C1 segment of cervical spinal cord (tissue), 14 donors: ENCODE results near the gene OTP.
A peak's percentile ranks its signal among the peaks of the same experiment; 100 is the strongest.

ENCODE experiments used
- DNase-seq, 14 donors: peaks; one replicate each; lab custom pipeline; 2025; lab: John Stamatoyannopoulos, UW

OTP gene

DNA sequence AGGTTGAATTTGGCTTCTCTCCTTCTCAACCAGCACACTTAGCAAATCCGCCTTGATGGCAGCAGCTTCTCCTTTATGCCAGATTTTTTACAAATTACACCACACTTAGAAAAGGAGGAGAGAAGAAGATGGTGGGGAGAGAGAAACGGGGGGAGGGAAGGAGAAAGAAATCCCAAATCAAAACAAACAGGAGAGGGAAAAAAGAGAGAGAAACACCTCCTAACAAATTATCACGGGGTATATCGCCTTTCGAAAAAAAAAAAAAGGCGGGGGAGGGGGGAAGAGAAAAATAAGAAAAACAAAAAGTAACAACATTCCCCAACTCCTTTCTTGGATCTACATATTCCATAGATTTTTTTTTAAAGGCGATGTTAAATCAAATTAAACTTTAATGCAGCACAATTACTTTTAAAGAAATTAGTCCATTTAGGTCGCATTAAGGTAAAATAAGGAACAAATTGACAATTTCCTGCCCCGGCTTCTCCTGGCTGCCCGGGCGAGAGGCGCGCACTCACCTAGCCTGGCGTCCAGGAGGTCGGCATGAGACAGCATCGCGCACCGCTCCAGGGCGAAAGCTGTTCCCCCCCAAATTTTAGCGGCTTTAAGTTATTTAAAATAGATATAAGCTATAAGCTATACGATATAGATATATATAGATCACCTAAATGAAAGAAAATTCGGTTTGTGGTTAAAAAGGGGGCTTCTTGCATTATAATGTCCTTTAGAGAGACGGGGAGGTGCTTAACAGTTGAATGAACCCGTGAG is at the start of gene OTP:
OTP (minus strand) TSS at position 716 of the 765 bp plus-strand sequence; CDS start at position 552, 164 bp downstream.
- DNase-seq, result no peak

DNA sequence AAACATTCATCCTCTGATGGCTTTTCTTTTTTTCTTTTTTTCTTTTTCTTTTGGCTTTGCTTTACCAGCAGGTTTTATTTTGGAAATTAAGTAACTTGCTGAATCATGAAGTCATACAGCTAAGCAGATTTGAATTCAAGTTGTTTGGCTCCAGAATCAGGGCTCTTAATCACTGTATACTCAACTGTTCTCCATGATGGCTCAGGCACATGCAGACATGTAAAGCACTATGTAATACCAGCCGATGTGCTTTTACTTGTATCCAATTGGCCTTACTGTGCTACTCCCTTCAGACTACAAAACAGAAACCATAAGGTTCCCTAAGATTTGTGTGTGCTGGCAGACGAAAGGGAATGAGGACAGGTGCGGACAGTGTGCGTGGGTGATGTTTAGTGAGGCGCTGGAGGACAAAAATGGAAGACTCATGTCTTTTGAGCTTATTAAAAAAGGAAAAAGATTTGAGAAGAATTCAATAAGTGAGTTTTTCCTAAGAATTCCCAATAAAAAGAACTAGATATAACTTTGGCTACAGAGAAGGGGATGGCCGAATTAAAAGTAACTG is 44.7 kb upstream of the OTP start:
- no peak for DNase-seq

DNA sequence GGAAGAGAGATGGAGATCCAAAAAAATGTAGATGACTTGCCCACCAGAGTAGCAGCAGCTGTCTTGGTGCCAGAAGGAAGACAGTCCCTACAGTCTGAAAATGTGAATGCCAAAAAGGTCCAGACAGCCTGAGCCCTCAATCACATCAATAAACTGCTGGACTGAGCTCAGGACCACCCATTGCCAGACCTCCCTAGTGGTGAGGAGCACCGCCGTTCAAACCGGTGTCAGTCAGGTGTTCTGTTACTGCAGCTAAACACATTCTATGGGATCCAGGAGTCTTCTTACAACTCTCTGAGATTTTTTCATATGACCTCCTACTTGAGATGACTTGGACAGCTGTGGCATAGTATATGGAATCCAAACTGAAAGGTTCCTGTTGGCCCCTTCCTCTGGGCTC is 32.0 kb upstream of the OTP start:
- no peak for DNase-seq

DNA sequence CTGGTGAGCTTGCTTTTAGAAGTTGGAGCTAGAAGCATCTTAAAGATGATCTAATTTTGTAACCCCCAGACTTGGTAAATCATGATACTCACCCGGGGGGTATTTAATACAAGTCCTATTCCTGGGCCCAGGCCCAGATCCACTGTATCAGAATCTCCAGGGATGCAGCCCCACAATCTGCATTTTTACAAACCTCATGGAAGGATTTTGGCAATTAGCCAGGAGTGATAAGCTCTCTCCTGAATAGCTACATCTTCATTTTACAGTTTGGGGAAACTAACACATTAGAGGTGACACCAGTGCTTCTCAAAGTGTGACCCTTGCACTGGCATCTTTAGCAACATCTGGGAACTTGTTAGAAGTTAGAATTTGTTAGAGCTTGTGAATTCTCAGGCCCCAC is 31.2 kb upstream of the OTP start:
- DNase-seq, result no peak

DNA sequence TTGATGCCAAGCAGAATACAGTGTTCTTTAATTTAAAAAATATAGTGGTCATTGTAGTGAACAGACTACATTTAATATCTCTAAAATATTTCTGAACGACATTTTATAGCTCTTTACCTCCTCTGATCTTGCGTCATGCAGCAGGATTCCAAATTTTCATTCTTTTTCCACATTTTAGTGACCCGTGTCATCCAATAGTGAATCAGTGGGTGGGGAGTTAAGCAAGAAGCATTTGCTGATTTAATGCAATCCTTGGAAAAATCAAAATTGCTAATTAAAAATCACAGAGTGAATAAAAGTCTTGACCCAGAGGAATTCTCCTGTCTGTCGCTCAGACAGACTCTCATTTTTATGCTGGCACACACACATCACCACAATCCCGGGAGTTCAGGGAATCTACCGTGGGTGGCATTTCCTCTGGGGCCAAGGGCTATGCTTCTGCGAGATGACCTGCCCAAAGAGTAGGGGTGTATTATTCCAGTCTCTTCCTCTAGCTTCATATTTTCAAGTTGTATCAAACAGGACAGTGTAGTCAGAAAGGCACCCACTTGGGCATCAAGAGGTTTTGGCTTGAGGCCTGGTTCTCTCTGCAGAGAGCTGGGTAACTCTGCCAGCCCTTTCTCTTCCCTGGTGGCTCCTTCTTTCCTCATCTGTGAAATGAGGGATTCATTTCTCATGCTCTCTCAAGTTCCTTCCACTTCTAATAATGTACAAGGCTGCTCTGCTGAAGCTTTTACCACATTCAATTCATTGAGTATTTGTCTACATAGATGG is 24.8 kb upstream of the OTP start:
- no peak for DNase-seq

DNA sequence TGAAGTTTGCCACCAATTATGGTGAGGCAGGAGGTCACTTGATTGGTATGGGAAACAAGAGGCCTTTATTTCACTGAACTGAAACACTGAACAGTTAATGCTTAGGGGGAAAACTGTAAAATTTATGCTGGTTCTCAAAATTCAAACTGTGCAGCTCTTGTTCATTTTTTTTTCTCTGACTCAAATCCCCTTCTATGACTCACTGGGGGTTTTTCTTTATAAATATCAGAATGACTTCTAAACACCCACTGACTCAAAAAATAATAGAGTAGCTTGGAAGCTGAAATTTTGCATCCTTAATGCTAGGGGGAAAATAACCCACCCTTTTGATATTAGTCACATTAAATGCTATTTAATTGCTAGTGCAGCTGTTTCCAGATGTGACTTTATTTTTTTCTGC is 24.1 kb upstream of the OTP start:
- DNase-seq, result no peak

DNA sequence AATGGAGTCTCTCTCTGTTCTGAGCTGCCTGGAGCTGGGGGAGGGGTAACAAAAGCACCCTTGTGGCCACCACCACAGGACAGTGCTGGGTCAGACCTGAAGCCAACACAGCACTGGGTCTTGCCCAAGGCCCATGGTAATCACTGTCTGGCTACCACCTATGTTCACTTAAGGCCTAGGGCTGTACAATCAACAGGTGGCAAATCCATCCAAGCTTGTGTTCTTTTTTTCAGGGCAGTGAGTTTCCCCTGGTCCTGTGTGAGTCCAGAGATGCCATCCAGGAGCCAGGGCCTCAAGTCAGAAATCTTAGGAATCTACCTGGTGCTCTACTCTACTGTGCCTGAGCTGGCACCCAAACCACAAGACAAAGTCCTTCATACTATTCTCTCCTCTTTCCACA is 20.1 kb upstream of the OTP start:
- DNase-seq, result no peak

DNA sequence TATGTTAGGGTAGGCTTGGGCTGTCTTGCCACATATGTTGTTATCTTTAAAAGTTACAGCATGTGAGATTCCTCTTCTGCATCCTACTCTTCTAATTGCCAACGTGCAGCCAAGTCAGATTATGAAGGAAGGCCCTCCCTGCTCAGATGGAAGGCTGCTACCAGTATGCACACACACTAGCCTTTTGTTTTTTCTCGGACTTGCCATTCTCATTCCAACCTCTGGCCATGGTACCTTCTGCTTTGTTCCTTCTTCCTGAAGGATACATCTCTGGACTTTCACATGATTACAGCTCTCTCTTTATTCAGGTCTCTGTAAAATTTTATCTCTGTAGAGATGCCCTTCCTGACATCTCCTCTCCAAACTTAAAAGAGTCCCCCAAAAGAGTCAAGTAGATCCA is 12.8 kb upstream of the OTP start:
- no peak for DNase-seq

DNA sequence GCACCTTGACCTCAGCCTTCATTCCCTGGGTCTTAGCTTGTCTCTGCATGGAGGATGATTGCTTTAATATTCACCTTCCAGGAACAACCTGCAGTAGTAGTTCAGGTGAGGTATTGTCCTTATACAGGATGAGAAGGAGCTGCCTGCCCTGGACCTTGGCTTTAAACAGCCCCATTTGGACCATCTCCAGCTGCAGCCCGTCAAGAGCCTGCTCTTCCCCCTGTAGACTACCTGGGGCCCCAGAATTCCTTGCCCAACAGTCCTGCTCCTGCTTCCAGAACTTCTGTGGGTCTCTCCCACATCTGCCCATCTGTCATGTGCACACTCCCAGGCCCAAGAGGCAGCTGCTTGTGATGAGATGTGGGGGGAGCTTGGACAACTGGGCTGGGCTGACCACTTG is 12.2 kb upstream of the OTP start:
- DNase-seq, result no peak

DNA sequence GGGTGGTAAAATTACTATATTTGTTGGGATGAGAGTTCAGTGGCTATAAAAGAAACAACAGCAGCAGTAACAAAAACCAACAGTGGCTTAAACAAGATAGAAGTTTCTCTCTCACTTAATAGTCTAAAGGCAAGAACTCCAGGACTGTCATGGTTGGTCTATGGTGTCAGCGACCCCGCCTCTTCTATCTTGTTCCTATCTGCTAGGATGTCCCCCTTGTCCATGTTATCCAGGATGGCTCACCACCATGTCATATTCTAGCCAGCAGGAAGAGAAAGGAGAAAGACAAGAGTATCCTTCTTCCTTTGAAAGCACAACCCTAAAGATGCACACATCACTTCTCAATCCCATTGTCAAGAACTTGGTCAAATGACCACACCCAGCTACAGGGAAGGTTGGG is 11.3 kb upstream of the OTP start:
- no peak for DNase-seq

DNA sequence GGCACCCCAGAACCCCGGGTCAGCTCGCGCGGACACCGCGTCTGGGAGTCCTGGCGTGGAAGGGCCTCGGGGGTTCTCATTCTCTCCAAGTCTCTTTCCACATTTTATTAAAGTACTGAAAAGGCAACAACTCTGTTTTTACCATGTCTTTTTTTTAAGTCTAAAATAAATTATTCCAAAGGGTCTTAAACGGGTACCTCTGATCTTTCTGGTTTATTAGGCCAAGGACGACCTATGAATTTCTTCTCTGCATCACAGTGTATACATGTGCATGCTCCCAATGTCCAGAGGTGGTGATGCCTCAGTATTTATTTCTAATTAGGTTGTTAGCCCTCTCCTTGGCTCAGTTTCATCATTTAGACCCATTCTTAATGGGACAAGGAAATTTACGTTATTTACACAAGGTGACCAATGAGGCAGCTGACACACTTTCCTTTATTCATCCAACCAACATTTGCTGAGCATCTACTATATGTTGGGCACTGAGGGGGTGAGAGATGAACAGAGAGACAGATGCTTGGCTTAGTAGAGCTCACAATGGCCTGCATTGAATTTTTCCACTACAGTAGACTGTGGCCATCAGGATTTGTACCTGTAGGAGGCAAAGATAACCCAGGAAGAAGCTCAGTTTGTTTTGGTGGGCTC is 7.6 kb upstream of the OTP start:
- DNase-seq, result no peak

DNA sequence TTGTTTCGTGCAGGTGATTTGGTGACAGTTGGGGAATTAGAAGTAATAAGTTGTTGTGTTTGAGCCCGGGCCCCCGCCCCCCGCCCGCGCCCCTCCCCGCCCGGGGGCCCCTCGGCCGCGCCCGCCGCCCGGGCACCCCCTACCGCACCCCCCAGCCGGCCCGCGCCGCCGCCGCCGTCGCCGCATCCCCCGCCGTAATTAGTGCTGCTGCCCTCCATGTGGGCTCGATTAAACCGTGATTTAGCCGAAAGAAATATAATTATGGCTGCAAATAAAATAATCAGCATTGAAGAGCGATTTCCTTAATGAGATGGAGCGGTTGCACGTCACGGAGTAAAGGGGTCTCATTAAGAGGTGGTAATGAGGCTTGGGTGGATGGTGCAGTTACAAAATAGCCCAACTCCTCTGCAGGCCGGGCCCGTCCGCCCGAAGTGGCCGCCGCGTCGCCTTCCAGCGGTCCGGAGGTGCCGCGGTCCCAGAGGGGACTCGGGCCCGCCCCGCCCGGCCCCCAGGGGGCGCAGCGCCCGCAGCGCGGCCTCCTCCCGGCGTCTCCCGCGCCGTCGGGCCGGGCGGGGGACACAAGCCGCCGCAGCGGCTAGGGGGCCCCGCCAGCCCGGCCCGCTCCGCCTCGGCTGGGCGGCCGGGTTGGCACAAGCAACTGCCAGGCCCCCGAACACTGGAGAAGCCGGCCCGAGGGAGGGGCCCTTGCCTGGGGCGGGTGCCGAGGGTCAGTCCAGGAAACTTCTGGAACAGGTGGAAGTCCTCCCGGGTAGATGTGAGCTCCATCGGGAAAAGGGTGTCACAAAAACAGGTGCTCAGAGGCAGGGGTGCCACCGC is 6.9 kb upstream of the OTP start:
- DNase-seq, result peak in 3 of 14 donors; percentile 30 to 61 (median 39)

DNA sequence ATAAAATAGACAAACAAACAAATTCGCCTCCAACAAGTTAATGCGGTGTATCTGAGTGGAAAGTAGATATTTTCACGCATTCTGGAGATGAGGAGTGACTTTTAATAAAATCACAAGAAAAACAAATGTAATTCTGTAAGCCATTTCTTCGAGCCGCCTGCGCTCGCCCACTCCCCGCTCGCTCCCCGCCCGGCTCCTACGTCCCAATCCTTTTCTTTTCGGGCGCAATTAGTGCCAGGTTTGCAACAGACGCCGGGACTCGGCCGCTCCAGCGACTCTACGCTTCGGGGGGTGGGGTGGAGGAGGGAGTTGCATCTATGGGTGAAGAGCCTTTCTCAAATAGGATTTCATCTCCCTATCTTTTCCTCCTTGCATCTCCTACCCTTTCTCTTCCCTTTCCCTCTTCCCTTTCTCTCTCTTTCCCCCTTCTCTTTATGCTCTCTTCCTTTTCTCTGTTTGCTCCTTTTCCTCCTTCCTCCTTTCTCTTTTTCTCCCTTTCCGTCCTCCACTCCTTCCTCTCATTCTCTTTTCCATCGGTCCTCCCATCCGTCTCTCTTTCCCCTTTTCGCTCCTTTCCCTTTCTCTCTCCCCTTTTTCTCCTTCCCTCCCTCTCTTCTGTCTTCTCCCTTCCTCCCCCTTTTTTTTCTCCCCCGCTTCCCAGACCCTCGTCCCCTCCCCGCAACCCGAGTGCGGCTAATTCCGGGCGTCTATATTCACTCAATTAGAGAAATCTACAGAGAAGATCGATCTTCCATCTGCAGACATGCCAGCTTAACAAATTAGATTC is 6.1 kb upstream of the OTP start:
- no peak for DNase-seq

DNA sequence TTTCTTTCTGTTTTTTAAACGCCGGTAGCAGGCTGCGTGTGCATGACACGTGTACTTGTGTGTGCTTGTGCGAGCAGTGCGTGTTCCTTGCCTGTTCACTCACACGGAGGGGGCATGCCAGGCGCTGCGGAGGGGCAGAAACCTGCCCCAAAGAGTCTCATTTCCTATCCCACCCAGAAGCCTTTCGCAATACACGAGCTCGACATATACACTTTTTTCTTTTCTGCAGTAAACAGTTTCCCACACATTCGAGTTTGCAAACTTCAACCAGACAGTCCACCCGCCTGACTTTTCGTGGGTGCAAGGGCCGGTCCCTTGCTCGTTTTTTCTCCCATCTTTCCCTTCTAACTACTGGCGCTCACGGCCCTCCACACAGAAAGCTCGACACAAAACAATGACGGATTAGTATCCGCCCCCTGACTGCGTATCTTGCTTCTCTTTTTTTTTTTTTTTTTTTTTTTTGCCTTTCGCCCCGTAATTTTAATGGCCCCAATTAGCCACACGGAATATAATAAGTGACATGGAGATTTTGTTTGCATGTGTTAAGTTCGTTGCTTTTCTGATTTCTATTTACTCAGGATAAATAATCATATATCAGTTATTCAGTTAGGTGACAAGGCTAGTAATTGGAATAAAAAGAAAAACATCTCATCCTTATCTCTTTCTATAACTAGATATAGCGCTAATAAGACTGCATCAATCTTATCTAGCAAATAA is 5.3 kb upstream of the OTP start:
- no peak for DNase-seq

DNA sequence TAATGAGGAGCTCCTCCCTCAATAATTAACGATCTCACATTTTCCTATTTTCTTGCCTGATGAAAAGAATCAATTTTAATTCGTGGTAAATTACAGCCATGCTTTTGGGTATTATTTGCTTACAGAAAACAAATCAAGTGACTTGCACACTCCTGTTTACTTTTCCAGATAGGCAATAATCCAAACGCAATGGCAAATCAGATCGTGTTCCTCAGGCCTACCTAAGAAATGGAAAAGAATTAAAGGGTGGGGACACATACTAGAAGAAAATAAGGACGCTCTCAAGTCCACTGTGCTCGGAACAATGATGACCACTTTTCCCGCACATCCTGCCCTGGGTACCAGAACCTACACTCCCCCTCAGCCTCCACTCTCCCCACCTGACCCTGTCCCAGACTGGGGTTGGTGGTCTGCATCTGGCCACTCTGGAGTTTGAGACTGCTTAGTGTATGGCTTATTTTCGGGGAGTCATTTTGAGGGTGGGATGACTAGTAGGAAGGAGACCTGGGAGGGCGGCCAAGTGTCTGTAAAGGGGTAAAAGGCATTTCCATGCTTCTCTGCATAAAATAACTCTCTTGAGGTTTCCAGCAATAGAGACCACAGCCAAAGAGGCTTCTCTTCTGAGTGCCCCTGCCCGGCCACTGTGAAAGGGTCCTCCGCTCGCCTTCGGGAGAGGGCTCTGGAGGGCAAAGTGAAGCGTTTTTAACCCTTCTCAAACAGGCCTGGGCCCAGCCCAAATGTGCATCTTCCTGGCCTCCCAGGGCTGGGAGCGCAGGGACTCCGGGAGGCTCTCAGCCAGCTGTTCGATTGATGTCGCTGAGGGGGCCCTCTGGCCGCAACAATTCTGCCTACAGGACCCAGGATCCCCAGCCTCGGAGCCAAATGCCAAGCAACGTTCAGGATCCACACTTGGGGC is 4.5 kb upstream of the OTP start:
- no peak for DNase-seq

DNA sequence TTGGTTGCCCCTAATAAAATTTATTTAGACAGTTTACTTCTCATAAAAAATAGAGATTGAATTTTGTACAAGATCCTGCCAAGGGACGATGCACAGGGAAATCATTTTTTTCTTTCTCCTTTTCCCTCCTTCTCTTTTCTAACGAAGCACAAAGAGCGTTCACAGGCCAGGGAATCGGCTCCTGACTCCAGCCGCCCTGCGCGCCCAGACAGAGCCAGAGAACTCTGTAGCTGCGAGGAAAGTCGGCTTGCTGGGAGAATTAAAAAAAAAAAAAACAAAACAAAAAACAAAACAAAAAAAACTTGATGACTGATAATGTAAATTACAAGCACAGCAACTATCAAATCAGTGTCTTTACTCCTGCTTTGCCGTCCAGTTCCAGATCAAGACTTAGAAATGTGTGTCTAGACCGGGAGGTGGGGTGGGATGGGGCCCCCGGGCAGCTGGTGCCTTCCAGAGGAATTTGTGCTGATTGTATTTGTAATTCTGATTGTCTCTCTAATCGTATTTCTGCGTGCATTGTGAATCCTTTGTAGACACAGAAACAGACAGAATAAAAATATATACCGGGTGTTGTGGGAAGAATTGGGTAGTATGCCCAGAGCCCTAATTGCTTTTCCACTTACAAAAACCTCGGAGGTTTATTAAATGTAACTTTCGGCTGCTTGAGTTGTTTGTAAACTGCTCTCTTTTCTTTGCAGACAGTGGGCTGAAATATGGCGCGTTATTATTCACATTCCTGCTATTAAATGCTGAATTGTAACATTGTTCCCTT is 3.6 kb upstream of the OTP start:
- no peak for DNase-seq

DNA sequence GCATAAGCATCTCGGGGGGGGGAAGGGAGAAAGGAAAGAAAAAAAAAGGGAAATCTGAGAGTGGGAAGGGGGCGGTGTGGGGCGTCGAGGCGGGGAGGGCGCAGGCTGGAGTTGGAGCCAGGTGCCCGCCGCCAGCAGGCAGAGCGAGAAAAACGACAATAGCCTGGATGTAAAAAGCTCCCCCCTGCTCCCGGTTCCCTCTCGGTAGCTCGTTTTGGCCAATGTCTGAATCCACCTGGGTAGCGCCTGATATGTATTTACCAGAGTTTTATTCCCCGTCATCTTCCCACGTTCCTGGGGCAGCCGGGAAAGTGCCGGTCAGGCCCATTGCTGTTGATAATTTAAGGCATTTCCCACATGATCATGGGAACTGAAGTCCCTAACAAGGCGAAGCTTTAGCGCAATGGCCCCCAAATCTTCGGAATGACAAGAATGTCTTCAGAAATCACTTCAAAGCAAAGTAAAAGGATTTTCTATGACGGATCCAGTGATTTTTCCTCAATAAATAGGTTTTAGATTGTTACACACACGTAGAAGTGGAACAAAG is 3.0 kb upstream of the OTP start:
- no peak for DNase-seq
